ENCODE results near the gene RCN1.

- TF ChIP-seq CTCF (IDR thresholded peaks at IDR 0.05), result no peak
- TF ChIP-seq POLR2A (IDR thresholded peaks at IDR 0.05), result no peak
Measured at GRCh38 chr11:32109592-32109991, 18.7 kb downstream of the RCN1 start.
